Uterus (tissue), 2 donors: Measurements from ENCODE around the gene LRRC4C.

ENCODE experiments used
- CTCF ChIP-seq, 4 experiments: fragments of 200-600 bp in 2 of 4; fragments of 450-650 bp in 2 of 4; sonication (generic) in 2 of 4; IDR thresholded peaks; one replicate each; pipeline ENCODE4 v1.5.1; 2016 to 2019; ENCODE audit warnings: antibody characterized with exemption in 4 of 4, mild to moderate bottlenecking in 2 of 4, moderate library complexity in 1 of 4
- POLR2A ChIP-seq, 2 donors: fragments of 450-650 bp; IDR thresholded peaks; one replicate each; pipeline ENCODE4 v1.6.1; 2016; ENCODE audit warnings: antibody characterized with exemption in 2 of 2, mild to moderate bottlenecking in 1 of 2, moderate library complexity in 1 of 2

DNA sequence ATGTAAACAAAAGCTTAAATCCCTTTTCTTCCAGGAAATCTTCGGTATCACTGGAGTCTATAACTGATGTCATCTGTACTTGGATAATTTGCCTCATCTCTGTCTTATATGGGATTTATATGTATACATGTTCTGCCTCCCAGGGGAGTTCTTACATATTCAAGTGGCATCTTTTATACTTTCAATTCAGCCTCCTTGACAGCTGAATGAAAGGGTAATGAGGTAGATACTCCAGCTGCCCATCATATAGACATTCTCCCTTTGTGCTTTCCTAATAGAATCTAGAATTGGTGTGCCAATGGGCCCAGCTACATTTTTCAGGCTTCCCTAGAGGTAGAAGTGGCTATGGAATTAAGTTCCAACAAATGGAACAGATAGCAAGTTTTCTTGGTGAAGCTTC is 223.8 kb downstream of the LRRC4C start:
- TF ChIP-seq CTCF (IDR thresholded peaks at IDR 0.05): no peak
- TF ChIP-seq POLR2A (IDR thresholded peaks at IDR 0.05): no peak
